Measurements from ENCODE around the gene PLEKHG3.

PLEKHG3 gene

DNA sequence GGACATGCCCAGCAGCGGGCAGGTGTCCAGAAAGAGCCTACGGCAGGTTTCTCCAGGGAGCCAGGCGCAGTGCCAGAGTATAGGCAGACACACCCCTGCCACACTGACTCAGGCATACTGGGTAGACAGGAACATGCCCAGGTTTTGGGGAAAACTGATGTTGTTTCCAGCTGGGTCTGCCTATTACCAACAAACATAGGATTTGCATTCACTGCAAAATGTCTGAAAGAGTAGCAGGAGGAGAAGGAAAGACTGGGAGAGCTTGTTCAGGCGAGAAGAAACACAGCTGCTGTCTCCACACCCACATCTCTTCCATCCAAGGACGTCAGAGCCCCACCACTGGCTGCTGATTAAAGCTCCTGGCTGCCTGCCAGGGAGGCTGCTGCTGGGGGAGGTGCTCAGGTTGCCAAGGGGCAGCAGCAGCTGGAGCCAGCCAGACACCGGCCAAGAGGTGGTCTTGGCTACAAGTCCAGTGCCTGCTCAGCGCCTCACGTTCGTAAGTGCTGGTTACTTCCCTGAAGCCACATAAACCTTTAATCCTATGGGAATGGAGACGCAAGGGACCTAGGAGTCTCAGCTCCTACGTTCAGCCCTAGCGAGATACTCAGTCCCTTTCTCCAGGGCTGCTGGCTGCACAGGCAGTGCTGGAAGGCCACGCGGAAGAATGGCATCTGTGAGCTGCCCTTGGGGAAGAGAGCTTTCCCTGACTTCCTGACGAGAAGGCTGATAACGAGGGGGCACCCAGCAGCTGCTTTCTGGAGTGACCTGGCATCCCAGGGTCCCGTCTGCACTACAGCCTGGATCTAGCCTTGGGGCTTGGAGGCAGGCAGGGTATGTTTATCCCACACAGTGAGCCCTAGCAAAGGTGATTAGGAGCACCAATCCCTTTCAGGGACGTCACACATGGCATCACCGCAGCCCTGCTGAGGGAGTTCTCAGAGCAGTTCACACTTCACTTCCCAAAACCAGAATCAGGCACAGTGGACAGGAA is 58.1 kb downstream of the PLEKHG3 start:
- DNase-seq (ENCODE audit: extremely low read depth in 1 of 2, low read depth in 1 of 2), result peak in 1 of 2 donors; percentile 30

DNA sequence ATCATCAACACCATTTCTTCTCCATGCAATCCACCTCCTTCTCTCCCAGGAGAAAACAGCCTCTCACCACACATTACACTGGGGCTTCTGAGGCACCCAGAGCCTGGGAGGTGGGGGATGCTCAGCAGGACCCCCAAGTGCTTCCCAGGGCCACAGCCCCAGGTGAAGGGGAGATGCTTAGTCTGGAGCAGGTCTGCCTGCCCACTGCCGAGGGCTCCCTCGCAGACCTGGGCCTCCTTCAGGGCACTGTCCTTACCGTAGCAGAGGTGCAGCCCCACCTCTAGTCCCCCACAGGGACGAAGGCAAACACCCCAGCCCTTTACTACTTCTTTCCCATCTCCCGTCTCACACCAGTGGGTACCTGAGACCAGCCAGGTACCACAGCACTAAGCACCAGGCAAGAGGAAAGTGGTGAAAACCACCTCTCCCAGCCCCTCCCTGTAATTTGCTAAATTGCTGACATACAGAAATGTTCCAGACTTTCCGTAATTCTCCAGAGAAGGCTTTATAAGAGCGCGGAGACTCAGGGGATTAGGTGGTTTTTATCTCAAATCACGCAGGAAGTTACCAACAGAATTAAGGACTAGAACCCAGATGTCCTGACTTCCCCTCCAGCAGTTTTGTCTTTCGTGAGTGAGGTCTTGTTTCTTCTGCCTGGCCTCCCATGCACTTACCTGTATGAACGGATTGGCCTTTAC is 59.0 kb downstream of the PLEKHG3 start:
- no peak for DNase-seq (ENCODE audit: extremely low read depth in 1 of 2, low read depth in 1 of 2)

DNA sequence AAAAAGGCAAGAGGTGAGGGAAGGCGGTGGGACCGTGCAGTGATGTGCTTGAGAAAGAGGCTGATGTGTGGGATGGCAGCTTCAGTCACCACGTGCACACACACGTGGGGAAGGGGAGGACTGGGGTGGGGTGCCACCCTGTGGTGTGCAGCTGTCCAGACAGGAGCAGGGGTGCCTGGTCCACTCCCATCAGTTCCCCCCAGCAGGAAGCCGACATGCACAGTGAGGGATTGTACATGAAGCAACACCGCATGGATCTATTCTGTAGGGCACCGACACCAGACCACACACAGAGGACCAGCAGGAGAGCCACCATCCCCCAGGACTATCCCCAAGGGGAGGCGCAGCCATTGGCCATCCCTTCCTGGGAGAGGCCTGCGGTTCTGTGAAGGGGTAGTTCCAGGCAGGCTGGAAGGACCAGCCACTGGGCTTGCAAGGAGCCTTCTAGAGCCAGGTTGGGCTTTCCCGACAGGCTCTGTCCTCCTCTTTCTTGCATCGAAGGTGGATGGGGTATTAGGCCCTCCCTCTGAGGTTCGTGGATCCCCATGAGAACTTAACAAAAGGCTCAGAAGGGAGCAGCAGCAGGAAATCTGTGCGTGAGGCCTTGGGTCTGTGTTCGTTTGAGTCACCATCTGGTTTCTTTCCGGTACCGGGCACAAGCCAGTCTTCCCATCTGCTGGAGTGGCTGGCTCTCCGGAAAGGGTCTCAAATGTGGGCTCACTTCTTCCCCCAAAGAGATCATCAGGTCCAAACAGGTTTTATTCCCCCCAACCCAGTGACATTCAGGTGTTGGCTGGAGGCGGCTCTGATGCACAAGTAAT is 59.8 kb downstream of the PLEKHG3 start:
- DNase-seq (ENCODE audit: extremely low read depth in 1 of 2, low read depth in 1 of 2), result no peak

DNA sequence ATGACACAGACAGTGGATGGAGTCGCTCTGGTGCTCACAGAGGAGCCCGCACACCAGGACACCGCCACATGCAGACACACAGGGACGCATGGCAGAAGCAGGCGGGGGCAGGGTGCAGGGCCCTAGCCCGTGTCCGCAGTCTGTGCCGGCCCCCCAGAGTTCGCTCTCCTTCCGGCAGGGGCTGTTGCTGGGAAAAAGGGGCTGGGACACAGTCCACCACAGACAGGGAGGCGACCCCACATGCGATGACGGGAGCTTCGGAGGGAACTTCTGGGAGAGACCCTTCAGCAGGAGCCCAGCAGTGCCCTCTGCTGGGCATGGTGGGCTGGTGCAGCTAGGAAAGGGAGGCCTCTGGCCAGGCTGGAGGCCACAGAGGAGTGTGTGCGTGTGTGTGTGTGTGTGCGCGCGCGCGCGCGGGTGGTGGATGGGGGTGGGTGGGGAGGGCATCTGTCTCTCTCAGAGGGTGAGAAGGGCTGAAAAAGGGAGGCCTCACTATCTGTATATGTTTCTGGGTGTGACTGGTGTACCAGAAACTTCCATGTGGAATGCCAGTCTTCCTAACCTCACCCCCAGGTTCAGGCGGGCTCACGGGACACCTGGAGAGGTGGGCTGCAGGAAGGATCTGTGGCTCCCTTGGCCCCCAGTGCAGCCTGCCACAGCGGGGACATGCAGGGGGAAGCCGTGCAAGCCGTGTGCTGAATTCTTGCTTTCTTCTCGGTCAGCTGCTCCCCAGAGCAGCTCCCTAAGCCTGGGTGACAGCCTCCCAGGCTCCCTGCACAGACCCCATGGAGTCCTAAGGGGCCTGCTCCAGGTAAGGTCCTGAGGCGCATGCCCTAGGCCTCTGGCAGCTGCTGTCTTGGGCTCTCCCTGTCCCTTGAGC is 60.7 kb downstream of the PLEKHG3 start:
- DNase-seq (ENCODE audit: extremely low read depth in 1 of 2, low read depth in 1 of 2), result peak; percentile 18 to 39

DNA sequence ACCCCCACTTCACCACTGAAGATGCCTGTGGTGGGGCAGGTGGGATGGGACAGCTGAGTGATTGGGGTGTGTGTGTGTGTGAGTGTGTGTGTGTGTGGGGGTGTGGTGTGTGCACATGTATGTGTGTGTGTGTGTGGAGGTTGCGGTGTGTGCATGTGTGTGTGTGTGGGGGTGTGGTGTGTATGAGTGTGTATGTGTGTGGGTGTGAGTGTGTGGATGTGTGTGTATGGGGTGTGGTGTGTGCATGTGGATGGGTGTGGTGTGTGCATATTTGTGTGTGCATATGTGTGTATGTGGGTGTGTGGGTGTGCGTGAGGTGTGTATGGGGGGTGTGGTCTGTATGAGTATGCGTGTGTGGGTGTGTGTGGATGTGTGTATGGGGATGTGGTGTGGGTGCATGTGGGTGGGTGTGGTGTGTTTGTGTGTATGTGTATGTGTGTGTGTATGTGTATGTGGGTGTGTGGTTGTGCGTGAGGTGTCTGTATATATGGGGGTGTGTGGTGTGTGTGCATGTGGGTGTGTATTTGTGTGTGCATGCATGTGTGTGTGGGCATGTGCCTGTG is 61.6 kb downstream of the PLEKHG3 start:
- no peak for DNase-seq (ENCODE audit: extremely low read depth in 1 of 2, low read depth in 1 of 2)

DNA sequence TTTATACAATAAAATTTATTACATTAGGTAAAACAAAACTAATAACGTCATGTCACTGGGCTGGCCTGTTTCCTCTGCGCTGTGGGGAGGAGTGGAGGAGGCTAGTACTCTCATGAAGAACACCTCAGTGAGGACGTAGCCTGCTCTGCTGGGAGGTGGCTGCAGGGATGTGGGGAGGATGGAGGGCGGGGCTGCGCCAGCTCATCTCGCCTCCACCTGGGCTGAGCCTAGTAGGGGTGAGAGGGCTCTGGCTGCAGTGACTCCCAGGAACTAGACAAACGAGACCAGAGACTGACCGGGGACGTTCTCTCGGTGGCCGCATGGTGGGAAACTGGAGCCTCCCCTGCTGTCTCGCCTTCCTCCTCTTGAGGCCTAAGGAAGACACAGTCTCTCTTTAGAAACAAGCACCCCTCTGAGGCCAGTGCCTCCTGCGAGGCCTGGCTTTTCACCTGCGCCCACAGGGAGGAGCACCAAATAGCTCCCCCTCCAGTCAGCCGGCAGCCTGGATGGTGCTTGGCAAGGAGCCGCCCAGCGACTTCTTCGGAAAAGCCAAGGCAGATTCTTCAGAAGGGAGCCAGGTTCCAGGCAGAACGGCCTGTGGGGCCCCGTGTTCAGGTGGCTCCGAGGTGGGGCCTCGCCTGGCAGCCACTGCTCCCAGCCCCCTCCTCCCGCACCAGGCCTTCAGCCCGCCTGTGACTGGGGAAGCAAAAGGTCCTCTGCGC is 62.4 kb downstream of the PLEKHG3 start:
- DNase-seq (ENCODE audit: extremely low read depth in 1 of 2, low read depth in 1 of 2), result no peak

DNA sequence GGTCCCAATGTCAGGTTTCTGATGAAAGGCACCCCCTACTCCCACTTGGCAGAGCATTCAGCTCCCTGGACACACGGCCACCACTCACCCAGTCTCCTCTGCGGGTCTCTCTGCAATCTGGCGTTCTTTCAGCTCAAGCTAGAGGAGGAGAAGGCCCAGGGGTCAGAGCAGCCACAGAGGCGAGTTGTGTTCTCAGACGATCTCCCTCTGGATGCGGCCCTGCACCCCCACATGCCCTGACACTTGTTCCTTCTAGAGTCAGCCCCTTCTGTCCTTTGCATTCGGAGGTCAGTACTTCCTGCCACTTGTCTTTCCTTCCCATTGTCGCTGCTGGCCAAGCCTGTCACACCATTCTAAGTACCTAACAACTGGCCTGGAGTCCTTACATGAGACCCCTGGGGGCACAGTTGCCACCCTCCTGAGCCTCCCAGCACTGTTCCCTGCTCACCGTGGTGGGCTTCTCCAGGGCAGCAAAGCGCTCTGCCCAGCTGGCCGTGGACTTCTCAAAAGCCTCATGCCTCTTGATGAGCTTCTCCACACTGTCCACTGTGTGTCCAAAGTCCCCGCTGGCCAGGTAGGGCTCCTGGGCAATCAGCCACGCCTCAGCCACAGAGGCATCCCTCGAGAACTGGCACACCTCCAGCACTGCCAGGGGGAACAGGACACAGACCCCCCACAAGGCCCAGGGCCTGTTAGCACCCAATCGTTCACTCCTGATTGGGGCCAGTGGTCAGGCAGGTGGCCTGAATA is 63.2 kb downstream of the PLEKHG3 start:
- no peak for DNase-seq (ENCODE audit: extremely low read depth in 1 of 2, low read depth in 1 of 2)

- no peak for DNase-seq (ENCODE audit: extremely low read depth in 1 of 2, low read depth in 1 of 2)
Measured at GRCh38 chr14:64768401-64769095, 64.3 kb downstream of the PLEKHG3 start.

DNA sequence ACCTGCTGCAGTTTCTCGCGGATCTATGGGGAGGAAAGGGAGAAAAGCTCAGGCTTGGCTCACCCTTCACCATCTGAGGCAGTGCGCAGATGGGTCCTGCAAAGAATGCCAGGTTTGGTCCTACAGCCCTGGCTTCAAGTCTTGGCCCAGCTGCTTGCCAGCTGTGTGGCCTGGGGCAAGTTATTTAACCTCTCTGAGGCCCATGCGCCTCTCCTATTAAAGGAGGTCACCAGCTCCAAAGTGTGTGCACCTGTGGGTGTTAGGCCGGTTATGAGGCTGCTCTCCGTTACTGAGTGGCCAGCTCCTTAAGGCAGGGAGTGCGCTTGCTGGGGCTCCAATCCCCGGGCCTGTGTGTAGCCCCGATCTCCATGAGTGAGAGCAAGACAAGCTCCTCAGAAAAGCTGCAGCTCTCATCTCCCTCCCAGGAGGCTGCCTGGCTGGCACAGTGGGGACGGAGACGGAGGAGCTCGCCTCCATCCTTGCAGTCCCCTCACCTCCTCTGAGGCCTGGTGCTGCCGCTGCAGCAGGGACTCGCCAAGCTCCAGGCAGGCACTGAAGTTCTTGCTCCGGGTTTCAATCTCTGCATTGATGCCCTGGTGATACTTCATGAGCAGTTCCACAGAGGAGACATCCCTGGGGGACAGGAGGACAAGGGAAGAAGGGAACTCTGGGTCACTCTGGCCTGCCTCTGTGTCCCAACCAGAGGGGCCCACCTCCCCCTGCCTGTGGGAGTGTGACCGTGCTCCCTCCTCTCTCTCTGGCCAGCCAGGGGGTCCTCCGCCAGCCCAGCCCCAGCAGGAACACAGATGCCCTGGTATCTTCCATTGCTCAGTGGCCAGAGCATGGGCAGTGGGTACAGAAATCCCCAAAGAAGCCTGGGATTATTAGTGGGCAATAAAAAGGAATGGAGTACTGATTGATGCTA is 65.1 kb downstream of the PLEKHG3 start:
- DNase-seq (ENCODE audit: extremely low read depth in 1 of 2, low read depth in 1 of 2), result no peak

GRCh38 chr14:64770751-64771150 is 66.5 kb downstream of the PLEKHG3 start:
- DNase-seq (ENCODE audit: extremely low read depth in 1 of 2, low read depth in 1 of 2), result no peak

DNA sequence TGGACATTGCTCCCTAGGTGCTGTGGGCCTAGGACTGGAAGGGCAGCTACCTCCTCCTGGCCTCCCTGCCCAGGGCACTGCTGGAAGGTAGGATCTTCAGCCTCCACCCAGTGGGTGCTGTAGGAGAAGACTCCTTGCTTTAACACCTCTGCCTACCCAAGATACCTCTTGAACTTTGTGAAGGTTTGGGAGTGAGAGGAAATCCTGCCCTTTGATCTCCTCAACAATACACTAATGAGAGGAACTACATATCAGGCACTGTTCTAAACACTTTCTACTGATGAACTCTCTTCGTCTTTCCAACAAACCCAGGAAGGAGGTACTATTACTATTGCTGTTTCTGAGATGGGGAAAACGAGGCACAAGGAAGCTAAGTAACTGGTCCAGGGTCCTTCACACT is 66.9 kb downstream of the PLEKHG3 start:
- DNase-seq (ENCODE audit: extremely low read depth in 1 of 2, low read depth in 1 of 2), result no peak

DNA sequence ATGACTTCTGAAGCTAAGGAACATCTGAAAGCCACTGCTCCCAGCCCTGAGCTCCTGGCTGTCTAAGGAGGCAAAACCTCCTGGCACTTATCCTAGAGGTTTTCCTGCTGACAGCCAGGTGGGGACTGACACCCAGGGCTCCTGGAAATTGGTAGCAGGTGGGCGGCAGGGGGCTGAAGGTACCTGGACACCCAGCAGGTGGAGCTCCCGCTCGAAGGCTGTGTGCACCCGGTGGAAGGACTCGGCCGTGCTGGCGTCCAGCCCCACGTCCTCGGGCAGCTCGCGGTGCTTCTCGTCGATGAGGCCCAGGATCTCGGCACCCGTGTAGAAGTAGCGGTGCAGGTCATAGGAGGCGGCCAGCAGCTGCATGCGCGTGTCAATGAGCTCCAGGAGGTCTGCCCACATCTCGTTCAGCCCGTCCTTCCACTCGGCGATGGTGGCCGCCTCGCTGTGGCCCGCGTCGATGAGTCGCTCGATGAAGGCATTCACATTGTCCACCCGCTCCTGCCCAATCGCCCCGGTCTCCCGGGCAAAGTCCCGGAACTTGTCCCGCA is 68.2 kb downstream of the PLEKHG3 start:
- no peak for DNase-seq (ENCODE audit: extremely low read depth in 1 of 2, low read depth in 1 of 2)

DNA sequence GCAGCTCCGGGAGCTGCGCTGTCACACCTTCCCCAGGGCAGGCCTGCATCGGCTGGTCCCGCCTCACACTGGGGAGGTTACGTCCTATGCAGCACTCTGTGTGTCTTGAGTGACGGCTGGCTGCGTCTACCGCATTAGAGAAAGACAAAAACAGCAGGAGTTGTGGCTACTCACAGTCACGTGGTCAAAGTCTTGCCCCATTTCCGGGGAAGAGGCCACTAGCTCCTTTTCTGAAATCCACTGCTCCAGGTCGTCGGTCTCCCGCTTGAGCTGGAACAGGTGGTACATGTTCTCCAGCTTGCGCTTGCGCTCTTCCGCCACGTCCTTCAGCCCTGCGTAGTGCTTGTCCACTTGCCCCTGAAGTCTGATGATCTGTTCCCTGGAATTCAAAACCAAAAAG is 68.8 kb downstream of the PLEKHG3 start:
- DNase-seq (ENCODE audit: extremely low read depth in 1 of 2, low read depth in 1 of 2), result no peak

DNA sequence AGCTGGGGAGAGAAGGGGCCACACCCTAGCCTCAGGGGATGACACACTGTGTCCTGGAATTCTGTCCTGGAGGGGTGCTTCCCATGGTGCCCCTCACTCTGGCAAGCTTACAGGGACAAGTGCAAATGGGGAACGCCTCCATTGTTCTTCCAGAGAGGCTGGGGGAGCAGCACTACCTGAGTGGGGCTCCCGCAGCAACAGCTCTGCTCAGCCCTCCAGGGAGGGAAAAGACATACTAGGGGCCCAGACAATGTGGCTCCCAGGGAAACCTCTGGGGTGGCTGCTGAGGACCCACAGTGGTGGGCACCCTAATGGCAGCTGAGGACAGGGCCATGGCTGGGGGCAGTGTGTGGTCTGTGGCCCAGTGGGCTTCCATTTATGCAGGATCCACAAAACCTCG is 69.4 kb downstream of the PLEKHG3 start:
- DNase-seq (ENCODE audit: extremely low read depth in 1 of 2, low read depth in 1 of 2), result no peak

DNA sequence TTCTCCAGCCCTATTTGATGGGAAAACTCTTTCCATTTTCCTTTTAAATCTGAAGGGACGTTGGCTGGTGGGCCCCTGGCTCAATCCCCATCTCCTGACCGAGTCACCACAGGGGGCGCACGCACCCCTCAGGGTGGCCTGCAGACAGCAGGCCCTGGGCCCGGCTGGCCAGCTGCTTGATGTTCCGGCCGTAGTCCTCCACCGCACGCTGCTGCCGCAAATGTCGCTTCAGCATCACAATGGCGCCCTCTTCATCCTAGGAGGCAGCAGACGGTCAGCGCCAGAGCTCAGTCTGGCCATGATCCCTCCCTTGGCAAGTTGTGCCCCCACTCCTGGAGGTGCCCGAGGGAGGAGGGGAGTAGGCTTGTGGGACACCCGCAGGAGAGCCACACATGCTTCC is 70.0 kb downstream of the PLEKHG3 start:
- DNase-seq (ENCODE audit: extremely low read depth in 1 of 2, low read depth in 1 of 2), result no peak

GRCh38 chr14:64775081-64775777 is 71.0 kb downstream of the PLEKHG3 start:
- no peak for DNase-seq (ENCODE audit: extremely low read depth in 1 of 2, low read depth in 1 of 2)
